LNCAP (cell line): ENCODE results near the gene CDC37L1.

Source experiments
- TF ChIP-seq, protein P1 (sequence below): fragments of 450-650 bp; IDR thresholded peaks from 2 replicates; pipeline ENCODE4 v1.5.1; 2017; ENCODE audit warnings: mild to moderate bottlenecking

CDC37L1 gene

DNA sequence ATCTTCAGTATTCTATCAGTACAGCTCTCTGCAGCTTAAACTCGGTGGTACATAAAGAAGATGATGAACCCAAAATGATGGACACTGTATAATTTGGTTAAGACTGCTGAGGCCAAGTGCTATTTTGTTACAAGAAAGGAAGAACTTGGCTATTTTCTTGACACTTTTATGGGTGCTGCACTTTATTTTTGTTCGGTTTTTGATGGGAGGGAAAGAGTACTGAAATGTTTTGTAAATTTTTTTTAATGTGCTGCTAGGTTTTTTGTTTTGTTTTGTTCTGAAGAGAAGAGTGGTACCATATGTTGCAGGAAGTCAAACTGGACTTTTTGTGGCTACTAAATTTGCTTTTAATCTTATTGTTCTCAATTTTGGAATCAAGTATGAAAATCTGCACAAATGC, 26.7 kb downstream of the CDC37L1 start:
- TF ChIP-seq, protein P1, sequence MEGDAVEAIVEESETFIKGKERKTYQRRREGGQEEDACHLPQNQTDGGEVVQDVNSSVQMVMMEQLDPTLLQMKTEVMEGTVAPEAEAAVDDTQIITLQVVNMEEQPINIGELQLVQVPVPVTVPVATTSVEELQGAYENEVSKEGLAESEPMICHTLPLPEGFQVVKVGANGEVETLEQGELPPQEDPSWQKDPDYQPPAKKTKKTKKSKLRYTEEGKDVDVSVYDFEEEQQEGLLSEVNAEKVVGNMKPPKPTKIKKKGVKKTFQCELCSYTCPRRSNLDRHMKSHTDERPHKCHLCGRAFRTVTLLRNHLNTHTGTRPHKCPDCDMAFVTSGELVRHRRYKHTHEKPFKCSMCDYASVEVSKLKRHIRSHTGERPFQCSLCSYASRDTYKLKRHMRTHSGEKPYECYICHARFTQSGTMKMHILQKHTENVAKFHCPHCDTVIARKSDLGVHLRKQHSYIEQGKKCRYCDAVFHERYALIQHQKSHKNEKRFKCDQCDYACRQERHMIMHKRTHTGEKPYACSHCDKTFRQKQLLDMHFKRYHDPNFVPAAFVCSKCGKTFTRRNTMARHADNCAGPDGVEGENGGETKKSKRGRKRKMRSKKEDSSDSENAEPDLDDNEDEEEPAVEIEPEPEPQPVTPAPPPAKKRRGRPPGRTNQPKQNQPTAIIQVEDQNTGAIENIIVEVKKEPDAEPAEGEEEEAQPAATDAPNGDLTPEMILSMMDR = no peak

DNA sequence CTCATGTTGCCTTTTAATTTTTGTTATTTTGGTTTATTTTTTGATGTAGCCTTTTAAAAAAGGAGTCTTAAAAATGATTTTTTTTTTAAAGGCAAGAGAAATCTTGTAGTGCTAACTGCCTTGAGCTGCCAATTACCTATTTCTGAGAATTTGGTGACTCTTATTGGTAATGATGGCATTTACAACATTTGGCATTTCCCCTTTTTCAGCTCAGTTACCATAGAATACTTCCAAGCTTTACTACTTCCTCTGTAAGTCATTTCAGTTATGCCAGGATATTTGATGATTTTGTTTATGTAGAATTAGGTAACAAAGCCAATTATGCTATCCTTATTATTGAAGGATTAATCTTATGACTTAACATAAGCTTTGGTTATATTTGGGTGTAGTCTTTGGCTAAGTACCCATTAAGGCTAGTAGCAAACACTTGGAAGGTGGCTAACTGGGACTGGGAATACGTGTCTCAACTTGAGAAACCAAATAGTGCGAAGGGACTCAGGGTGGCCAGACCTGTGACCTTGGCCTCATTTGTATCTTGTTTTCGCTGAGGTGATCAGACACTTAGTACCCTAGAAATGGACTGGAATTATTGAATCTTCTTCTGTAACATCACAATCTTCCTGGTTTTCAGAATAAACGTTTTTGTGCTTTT, 27.7 kb downstream of the CDC37L1 start:
- TF ChIP-seq, protein P1 = no peak

DNA sequence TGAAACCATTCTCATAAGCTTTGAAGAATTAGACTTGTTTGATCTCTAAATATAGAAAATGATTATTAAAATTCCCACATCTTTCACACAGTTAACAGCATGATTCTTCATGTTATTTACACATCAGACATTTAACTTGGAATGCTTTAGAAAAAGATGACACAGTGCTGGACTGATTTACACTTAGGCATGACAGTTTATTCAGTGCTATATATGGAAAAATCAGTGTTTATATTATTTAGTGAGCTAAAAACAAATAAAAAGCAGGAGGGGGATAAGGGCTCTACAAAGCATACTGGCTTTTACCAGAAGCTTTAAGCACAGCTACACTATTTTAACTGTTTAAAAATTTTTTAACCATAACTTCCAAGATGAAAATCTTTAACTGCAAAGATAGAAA, 30.0 kb downstream of the CDC37L1 start:
- TF ChIP-seq, protein P1 = no peak

DNA sequence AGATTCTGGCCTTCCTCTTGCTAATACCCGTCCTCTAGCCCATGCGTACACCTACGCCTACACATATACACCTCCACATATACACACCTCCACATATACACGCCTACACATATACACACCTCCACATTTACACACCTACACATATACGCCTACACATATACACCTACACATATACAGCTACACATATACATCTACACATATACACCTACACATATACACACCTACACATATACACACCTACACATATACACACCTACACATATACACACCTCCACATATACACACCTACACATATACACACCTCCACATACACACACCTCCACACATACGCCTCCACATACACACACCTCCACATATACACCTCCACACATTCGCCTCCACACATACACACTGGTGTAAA, 34.5 kb downstream of the CDC37L1 start:
- TF ChIP-seq, protein P1 = no peak

DNA sequence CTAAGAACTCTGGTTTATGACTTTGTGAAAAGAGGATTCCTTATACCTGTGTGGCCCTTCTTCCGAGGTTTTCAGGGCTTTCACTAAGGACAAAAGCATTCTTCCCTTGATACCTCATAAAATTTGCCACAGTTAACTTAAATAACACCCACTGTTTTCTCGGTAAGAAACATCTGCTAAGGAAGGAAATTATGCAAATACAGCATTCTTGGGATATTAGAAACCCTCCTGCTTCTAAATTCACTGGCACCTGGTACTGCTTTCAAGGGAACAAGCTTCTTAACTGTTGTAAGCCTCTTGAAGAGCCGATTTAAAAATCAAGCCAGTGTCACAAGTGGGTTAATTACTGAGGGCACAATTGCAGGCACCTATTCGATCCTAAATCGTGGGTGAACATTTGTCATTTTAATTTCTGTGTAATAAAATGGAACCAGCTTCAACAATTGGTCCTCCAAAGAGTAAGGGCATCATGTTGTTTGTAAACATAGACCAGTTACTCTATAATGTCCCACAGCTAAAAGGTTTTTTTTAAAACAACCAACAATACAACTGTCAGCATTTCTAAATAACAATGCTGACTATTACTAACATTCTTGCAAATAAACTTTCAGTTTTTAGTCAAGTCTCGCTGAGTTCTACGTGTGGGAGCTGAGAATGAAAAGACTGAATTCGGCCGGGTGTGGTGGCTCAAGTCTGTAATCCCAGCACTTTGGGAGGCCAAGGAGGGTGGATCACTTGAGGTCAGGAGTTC, 35.1 kb downstream of the CDC37L1 start:
- TF ChIP-seq, protein P1 = no peak

DNA sequence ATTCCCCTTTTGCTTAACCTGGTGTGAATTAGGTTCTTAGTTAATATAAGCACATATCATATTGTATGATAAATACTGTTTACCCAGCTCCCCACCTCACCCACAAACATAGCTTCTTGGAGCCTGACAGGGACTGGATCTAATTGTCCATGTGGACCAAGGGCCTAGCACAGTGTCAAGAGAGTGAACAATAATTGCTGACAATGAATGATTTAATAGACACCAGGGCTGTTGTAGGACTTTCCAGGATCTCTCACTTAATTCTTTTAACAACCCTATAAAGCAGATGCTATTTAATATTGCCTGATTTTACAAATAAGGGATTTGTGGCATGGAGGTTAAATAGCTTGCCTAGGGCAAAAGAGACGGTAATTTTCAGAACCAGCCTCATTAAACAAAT, 36.8 kb downstream of the CDC37L1 start:
- TF ChIP-seq, protein P1 = no peak

DNA sequence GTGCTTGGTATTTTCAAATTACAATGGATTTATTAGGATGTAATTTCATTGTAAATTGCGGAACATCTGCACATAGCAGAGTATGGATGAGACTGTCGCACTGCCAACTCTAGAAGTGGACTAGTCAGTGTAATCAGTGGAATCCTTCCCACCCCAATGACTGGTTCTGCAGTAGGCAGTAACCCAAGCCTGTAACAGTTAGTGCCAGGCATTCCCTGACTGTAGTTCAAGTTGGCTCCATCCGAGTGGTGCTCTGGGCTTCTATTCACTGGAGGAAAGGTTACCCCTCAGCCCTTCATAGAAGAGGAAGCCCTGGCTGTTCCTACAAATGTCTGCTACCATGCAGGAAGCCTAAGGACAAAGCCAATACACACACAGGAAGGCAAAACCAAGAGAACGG, 38.4 kb downstream of the CDC37L1 start:
- TF ChIP-seq, protein P1 = no peak
